Measurements from ENCODE around the gene PPP1R17. TPM values are rescaled to one million over a fixed set of nuclear protein-coding genes. Genes with fewer than 3 reads are reported as not detected.
A peak's percentile ranks its signal among the peaks of the same experiment; 100 is the strongest.

Gene PPP1R17
- total RNA-seq, 2 donors from 2014 or later: 0.44 TPM; not detected in 1

DNA sequence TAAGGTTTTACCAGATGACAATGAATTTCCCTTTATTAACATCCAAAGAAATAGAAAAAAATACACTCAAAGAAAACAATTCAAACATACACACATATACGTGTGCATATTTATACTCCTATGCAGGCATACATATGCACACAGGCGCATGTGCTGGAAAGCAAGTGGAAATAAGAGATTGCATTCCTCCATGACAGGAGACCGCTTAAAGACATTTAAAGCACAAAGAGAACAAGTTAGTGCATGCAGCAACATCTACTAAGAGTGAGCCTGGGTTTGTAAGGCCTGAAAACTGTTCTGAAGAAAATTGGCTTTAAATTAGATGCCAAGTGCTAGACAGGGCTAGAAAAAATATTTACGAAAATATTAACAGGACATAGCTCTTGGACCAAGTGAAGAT lies 40.1 kb upstream of the PPP1R17 start:
- no peak overlapping the region for H3K27ac ChIP-seq (ENCODE audit: low read depth, low read length)
- no peak overlapping the region for H3K9ac ChIP-seq (ENCODE audit: extremely low read depth, low read length, poor library complexity, severe bottlenecking)
- H3K36me3 ChIP-seq (ENCODE audit: control insufficient read depth, insufficient read depth, low read length): no peaks in the 10 kb centered on the region
- H3K4me1 ChIP-seq (ENCODE audit: control insufficient read depth, insufficient read depth, low read length): peaks cover 14% of the 10 kb centered on the region
- 91 to 96% methylated on average over 4 of the region's 4 CpGs for WGBS, 2 experiments (ENCODE audit: insufficient coverage in 1 of 2, insufficient read length in 1 of 2)
- TF ChIP-seq, protein P1, sequence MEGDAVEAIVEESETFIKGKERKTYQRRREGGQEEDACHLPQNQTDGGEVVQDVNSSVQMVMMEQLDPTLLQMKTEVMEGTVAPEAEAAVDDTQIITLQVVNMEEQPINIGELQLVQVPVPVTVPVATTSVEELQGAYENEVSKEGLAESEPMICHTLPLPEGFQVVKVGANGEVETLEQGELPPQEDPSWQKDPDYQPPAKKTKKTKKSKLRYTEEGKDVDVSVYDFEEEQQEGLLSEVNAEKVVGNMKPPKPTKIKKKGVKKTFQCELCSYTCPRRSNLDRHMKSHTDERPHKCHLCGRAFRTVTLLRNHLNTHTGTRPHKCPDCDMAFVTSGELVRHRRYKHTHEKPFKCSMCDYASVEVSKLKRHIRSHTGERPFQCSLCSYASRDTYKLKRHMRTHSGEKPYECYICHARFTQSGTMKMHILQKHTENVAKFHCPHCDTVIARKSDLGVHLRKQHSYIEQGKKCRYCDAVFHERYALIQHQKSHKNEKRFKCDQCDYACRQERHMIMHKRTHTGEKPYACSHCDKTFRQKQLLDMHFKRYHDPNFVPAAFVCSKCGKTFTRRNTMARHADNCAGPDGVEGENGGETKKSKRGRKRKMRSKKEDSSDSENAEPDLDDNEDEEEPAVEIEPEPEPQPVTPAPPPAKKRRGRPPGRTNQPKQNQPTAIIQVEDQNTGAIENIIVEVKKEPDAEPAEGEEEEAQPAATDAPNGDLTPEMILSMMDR (conservative IDR thresholded peaks at IDR 0.05): no peak
- H3K4me3 Mint-ChIP-seq: no peak overlapping the region
- H3K9me3 ChIP-seq (ENCODE audit: control insufficient read depth, low read length): no peaks in the 10 kb centered on the region
- H3K27me3 Mint-ChIP-seq (ENCODE audit: insufficient read depth): no peaks in the 10 kb centered on the region
- H3K4me1 Mint-ChIP-seq: peaks cover 37% of the 10 kb centered on the region
- H3K27ac Mint-ChIP-seq: no peak overlapping the region
- DNase-seq: no peak
- H3K9me3 Mint-ChIP-seq: no peaks in the 10 kb centered on the region
- H3K36me3 Mint-ChIP-seq (ENCODE audit: low read depth): peaks cover 15% of the 10 kb centered on the region
- H3K27me3 ChIP-seq (ENCODE audit: control insufficient read depth, insufficient read depth, low read length, poor library complexity, severe bottlenecking): no peaks in the 10 kb centered on the region
- H3K4me3 ChIP-seq (ENCODE audit: low read length): no peak overlapping the region

DNA sequence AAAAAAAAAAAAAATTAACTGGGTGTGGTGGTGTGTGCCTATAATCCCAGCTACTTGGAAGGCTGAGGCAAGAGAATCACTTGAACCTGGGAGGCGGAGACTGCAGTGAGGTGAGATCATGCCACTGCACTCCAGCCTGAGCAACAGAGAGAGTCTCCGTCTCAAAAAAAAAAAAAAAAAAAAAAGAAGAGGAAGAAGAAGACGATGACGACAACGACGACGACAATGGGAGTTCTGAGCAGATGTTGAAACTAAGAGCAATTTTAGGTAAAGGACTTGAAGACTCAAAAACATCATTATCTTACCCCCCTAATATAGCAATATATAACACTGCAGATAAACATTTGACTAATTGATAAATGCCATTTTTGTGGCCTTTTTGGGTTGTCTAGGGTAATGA lies 39.5 kb upstream of the PPP1R17 start:
- no peaks in the 10 kb centered on the region for H3K27me3 Mint-ChIP-seq (ENCODE audit: insufficient read depth)
- Histone ChIP-seq H3K27me3 (ENCODE audit: control insufficient read depth, insufficient read depth, low read length, poor library complexity, severe bottlenecking) (no peaks in the 10 kb centered on the region), H3K9ac (ENCODE audit: extremely low read depth, low read length, poor library complexity, severe bottlenecking) (no peak overlapping the region), H3K4me1 (ENCODE audit: control insufficient read depth, insufficient read depth, low read length) (peaks cover 10% of the 10 kb centered on the region), H3K36me3 (ENCODE audit: control insufficient read depth, insufficient read depth, low read length) (no peaks in the 10 kb centered on the region), H3K4me3 (ENCODE audit: low read length) (no peak overlapping the region), H3K27ac (ENCODE audit: low read depth, low read length) (no peak overlapping the region), H3K9me3 (ENCODE audit: control insufficient read depth, low read length) (no peaks in the 10 kb centered on the region)
- 100% methylated on average over 1 of the region's 7 CpGs; no CpG with 5 or more reads in 1 of the 2 experiments for WGBS, 2 experiments (ENCODE audit: insufficient coverage in 1 of 2, insufficient read length in 1 of 2)
- peaks cover 13% of the 10 kb centered on the region for H3K36me3 Mint-ChIP-seq (ENCODE audit: low read depth)
- DNase-seq: no peak
- TF ChIP-seq, protein P1 (conservative IDR thresholded peaks at IDR 0.05): no peak
- no peaks in the 10 kb centered on the region for H3K9me3 Mint-ChIP-seq
- H3K27ac Mint-ChIP-seq: no peak overlapping the region
- H3K4me1 Mint-ChIP-seq: peaks cover 35% of the 10 kb centered on the region
- H3K4me3 Mint-ChIP-seq: no peak overlapping the region

DNA sequence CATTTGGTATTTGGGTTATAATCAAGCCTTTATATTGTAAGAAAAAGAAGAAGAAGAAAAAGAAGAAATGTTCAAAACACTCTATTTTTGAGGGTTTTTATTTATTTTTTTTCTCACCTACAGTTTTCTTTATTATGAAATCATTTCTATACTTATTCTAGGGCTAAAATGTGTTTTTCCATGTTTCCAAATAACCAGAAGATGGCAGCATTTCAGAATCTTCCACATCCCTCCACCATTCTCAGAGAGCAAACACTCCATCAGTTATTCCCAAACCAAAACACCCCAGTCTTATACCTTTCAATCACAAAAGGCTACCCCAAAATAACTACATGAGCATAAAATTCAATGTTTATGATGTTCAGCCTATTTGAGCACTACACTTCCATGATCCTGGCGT lies 38.7 kb upstream of the PPP1R17 start:
- H3K9me3 ChIP-seq (ENCODE audit: control insufficient read depth, low read length): no peaks in the 10 kb centered on the region
- no peaks in the 10 kb centered on the region for H3K27me3 ChIP-seq (ENCODE audit: control insufficient read depth, insufficient read depth, low read length, poor library complexity, severe bottlenecking)
- H3K9ac ChIP-seq (ENCODE audit: extremely low read depth, low read length, poor library complexity, severe bottlenecking): no peak overlapping the region
- no peak for DNase-seq
- no peaks in the 10 kb centered on the region for H3K9me3 Mint-ChIP-seq
- H3K27me3 Mint-ChIP-seq (ENCODE audit: insufficient read depth): no peaks in the 10 kb centered on the region
- 96 to 100% methylated on average over 1 of the region's 1 CpG for WGBS, 2 experiments (ENCODE audit: insufficient coverage in 1 of 2, insufficient read length in 1 of 2)
- peaks cover 10% of the 10 kb centered on the region for H3K4me1 ChIP-seq (ENCODE audit: control insufficient read depth, insufficient read depth, low read length)
- no peak overlapping the region for H3K4me3 ChIP-seq (ENCODE audit: low read length)
- H3K4me3 Mint-ChIP-seq: no peak overlapping the region
- peaks cover 7% of the 10 kb centered on the region for H3K36me3 Mint-ChIP-seq (ENCODE audit: low read depth)
- TF ChIP-seq, protein P1 (conservative IDR thresholded peaks at IDR 0.05): peak; percentile 72
- no peak overlapping the region for H3K27ac Mint-ChIP-seq
- no peak overlapping the region for H3K27ac ChIP-seq (ENCODE audit: low read depth, low read length)
- H3K4me1 Mint-ChIP-seq: peaks cover 33% of the 10 kb centered on the region
- no peaks in the 10 kb centered on the region for H3K36me3 ChIP-seq (ENCODE audit: control insufficient read depth, insufficient read depth, low read length)
